GM19035 (cell line): ENCODE measurements around the gene OTOP3.

Experiments used
- ATAC-seq: cut with Tn5 transposase; IDR thresholded peaks from one replicate; pipeline ENCODE4 v1.9.1; 2021; ENCODE audit not compliant: unreplicated experiment

OTOP3 gene

DNA sequence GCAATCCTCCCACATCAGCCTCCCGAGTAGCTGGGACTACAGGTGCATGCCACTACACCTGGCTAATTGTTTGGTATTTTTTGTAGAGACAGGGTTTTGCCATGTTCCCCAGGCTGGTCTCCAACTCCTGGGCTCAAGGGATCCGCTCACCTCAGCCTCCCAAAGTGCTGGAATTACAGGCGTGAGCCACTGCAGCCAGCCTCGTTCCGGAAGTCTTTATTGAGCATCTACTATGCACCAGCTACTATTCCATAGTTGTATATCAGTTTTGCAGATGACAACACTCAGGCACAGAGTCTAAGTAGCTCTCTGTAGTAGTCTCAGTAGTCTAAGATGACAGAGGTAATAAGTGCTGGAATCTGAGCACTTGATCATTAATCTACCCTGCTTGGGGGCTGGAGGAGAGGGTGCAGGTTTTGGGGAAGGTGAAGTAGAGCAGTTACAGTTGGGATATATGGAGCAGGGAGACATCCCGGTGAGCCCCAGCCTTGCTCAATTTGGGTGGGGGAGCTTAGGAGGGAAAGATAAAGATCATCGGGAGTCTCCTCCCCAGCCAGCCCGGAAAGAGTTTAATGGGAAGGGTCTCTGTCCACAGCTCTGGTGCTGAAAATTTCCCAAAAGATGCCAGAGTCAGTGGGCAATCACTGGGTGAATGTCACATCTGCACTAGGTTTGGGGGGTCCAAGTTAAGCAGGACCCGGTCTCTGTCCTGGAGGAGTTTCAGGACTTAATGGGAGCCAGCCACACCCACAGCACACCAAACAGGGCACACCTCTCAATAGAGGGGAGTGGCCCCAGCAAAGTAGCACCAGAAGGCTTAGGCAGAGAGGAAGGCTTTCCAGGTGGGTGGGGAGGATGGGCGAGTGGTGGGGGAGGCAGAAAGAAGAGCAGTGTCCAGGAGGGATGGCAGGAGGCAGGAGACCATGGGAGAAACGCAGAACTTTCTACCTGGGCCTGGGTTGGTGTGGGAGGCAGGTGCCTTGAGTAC is 1.7 kb downstream of the OTOP3 start:
- ATAC-seq: no peak

DNA sequence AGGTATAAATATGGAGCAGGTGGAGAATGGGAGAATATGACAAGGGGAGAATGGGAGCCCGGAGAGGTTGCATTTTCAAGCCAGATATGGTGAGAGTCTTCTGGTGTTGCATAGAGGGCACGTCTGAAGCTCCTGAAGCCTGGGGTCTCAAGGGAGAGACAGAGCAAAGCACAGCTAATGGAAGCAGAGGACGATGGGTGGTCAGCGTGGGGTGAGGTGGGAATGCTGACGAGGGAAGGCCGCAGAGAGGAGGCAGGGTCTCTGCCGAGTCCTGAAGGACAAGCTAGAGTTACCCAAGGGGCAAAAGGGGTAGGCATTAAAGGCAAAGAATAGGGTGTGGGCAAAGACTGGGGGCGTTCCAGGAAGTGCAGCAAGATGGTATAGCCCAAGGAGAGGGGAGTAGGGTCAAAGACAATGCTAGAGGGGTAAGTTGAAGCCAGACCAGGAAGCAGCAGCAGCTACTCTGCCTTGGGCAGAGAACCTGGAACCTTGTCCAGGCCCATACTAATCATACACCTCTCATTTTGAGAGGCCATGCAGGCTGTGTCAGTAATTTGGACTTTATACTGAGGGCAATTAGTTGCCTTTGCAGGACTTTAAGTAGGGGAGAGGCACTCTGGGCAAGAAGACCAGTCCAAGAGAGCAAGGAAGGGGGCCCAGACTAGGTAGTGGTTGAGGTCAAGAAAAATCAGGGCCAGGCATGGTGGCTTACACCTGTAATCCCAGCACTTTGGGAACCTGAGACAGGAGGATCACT is 2.7 kb downstream of the OTOP3 start:
- no peak for ATAC-seq

DNA sequence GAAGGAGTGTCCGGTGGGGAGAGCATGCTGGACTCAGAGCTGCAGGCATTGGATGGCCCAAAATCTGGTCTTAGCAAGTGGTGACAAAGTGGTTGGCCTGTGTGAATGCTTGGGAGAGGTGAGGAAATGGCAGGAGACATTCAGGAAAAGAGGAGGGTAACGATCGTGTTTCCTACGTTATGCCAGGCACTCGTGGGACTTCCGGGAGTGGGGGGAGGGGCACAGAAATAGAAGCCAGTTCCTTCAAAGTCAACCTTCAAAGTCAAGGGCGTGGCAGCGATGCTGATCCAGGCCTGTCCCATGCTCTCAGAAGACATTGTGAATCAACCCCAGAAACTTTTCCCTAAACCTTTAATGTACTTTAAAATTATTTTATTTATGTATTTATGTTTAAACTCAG is 3.8 kb downstream of the OTOP3 start:
- ATAC-seq: no peak

DNA sequence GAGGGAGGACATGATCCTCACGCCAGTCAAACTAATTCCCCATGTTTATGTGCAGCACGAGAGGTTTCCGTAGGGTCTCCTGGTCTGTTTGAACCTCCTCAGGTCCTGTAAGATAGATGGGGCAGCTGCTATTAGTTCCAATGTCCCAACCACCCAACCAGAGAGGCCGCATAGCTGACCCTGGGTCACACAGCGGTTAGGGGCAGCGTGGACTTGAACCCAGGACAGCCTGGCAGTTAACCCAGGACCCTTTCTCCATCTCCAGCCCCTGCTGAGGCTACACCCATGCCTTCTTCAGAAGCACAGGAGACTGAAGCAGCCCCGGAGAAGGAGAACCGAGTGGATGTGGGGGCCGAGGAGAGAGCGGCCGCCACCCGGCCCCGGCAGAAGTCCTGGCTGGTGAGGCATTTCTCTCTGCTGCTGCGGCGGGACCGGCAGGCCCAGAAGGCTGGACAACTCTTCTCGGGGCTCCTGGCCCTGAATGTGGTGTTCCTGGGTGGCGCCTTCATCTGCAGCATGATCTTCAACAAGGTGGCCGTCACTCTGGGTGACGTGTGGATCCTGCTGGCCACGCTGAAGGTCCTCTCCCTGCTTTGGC is 5.5 kb downstream of the OTOP3 start:
- ATAC-seq: no peak

DNA sequence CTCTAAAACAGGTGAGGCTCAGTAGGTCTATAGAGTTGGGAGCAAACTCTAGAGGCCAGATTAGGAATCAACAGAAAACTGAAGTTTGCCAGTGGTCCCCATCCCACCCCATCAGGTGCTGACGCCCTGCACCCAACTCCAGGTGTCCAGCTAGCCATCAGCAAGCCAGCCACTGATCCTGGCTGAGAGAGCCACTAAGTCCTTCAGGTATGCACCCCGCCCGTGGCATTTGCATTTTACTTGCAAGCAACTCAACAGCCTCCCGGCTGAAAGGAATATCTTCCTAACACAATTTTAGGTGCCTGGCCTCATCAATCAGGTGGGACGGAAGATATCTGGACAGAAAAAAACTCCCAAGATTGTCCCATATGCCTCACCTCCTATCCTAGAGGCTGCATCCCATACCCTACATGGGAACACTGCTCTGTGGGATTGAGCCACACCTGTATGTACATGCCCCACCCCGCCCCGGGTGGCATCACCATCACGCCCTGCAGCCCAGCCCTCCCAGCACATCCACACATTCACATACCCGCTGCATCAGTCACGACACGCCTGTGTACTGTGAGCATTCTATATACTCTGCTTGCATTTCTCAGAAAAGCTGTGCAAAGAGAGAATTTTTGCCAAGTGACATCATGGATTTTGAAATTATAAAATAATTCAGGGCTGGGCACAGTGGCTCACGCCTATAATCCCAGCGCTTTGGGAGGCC is 8.3 kb downstream of the OTOP3 start:
- no peak for ATAC-seq

DNA sequence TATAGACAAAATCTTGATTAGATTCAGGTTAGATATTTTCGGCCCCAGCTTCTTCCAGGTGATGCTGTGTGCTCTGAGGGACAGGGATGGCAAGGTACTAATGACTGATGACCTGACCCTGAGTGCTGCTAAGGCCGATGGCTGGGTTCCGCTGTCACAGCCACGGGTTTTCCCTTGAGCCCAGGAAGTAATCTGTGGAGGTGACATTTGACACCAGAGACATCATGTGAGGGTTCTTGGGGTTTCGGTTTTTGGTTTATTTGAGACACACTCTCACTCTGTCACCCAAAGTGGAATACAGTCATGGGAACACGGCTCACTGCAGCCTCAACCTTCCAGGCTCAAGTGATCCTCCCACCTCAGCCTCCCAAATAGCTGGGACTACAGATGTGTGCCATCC is 9.8 kb downstream of the OTOP3 start:
- ATAC-seq: peak; percentile 60

DNA sequence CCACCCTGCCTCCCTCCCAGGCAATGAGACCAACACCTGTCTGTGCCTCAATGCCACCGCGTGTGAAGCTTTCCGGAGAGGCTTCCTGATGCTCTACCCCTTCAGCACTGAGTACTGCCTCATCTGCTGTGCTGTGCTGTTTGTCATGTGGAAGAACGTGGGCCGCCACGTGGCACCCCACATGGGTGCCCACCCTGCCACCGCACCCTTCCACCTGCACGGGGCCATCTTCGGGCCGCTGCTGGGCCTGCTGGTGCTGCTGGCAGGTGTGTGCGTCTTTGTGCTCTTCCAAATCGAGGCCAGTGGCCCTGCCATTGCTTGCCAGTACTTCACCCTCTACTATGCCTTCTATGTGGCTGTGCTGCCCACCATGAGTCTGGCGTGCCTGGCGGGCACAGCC is 10.9 kb downstream of the OTOP3 start:
- no peak for ATAC-seq

DNA sequence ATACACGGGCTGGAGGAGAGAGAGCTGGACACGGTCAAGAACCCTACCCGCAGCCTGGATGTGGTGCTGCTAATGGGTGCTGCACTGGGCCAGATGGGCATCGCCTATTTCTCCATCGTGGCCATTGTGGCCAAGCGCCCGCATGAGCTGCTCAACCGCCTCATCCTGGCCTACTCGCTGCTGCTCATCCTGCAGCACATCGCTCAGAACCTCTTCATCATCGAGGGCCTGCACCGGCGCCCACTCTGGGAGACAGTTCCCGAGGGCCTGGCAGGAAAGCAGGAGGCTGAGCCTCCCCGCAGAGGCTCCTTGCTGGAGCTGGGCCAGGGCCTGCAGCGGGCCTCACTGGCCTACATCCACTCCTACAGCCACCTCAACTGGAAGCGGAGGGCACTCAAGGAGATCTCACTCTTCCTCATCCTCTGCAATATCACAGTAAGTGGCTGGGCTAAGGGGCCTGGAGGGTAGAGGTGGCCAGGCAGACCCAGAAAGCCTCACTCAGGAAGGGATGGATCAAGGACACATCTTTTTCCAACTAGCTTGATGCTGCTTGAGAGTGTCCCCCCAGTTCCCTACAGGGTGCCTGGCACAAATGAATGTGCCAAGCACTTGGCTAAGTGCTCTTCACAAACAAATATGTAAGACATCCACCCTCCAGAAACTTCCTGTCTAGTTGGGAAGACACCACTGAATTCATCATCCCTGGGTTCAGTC is 11.5 kb downstream of the OTOP3 start:
- ATAC-seq: no peak

DNA sequence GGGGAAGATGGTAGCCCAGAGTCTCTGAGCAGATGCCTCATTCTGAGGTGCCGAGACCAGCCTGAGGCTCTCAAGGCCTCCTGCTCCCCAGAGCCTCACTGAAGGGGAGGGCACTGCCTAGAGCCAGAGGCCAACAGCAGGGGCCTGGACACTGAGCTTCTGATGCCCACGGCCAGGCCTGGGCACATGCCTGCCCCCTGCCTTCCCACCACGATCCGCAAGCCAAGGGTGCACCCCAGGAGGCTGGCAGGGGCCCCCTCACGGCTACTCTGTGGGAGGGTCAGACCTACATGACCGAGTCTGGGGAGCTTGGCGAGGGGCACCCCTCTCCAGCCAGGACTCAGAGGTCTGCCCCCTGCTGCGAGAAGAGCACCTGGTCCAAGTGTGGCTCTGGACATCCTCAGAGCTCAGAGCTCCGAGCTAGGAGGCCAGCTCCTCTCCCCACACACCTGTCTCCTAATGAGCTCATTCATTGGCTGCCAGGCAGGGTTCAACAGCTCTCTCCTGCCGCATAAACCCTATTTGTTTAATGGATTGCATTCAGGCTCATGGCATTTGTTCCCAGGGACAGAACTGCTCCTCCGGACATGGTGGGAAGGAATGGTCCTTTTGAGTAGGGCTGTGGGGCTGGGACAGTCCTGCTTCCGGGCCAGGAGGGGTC is 13.9 kb downstream of the OTOP3 start:
- ATAC-seq: no peak

DNA sequence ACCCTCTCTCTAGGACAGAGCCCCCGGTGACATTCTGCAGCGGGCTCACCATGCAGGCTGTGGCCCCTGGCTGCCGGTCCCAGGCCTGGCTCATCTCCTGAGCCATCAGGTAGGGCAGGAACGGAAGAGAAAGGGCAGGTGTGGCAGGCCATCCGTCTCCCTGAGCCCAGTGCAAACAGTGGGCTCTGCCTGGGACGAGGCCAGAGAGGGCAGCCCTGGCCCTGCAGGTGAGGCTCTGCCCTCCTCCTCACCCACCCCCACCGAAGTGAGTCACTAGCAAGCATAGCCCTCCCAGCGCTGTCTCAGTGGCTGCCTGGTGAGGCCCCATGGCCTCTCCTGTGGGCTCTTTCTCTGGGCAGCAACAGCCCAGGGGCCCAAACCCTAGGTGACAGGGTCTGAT is 14.5 kb downstream of the OTOP3 start:
- no peak for ATAC-seq

DNA sequence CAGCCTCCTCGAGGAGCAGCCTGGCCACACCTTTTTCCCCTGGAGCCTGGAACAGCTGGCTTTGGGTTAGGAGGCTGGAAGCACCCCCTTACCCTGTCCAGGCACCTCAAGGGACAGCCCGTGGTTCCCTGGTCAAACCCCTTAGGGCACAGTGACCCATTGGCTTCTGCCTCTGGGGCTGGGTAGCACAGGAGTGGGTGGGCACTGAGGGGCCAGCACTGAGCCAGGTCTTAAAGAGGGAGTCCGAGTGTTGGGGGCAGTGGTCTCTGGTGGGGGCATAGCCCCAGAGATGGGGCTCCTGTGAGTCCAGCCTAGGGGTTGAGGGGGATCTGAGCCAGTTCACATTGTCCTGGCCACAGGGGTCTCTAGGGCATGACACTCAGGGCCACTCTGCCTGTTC is 15.4 kb downstream of the OTOP3 start:
- no peak for ATAC-seq

DNA sequence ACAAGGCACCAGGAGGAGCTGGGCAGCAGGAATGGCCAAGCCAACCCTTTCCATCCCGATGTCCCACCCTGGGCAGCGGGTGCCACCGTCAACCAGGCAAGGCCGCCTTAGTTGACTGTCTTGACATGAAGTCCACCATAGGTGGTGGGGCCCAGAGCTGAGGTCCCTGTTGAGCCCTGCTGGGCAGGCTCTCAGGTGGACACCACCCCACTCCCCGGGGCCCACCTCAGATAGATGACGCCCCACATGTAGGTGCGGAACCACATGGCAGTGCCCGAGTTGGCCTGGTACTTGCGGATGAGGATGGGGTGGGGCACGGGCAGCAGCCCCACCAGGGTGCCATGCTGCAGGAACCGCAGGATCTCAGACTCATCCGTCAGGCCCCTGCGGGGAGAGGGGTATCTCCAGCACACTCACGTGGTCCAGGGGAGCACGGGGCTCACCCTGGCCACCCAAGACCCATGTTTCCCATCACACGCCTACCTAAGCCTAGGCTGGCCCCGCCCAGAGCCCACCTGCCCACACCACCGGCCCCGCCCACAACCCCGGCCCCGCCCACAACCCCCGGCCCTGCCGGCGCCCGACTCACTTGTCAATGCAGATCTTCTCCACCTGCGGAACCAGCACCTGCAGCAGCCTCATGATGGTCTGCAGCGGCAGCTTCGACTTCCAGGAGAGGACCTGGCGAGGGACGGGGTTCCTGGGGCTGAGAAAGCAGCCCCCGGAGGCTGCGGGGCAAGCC is 16.2 kb downstream of the OTOP3 start:
- ATAC-seq: no peak

DNA sequence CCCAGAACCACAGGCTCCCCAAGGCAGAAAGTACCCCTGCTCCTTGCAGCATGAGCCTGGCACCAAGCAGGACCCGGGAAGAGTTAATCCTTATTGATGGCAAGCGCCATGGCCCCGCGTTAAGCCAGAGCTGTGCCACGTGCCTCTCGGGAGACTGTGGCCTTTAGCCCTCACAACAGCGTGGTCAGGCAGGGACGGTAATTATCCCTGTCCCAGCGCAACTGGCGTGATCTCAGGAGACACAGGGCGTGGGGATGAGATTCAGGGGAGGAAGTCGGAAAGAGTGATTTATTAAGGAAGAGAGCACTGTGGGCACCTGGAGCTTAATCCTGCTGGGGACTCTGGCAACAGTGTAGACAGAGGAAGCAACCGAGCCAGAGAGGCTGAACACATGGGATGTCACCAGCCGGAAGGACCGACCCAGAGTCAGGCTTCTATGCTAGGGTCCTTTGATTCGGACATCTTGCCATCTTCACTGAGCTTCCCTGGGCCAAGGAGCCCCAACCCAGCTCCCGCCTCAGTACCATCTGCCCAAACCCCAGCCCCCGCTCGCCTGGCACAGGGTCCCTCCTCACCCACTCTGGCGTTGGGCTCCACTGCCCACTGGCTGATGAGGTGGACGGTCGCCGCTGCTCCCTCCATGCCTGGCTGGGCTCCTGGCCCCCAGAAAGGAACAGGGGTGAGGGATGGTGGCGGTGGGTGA is 16.9 kb downstream of the OTOP3 start:
- ATAC-seq: no peak

DNA sequence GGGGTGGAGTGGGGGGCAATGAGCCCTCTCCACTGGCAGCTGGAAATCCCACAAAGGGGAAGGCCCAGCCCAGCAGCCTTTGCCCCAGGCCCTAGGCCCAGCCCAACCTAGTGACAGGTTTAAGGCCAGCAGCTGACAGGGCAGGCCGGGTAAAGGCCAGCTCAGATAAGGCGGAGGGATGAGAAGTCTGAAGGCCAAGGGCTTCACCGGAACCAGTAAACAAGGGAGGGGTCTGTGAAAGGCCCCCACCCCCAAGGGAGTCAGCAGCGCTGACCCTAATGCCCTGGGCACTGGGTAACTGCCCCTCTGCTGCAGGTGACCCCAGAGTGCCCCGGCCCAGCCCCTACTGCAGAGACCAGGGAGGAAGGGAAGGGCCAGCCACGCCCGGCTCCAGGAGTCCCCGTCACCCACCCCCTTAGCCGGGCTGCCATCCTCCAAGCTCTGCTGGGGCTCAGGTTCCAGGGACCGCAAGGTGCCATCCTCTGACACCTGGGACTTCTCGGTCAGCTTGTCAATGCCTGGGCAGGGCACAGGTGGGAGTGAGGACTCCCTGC is 17.5 kb downstream of the OTOP3 start:
- no peak for ATAC-seq

DNA sequence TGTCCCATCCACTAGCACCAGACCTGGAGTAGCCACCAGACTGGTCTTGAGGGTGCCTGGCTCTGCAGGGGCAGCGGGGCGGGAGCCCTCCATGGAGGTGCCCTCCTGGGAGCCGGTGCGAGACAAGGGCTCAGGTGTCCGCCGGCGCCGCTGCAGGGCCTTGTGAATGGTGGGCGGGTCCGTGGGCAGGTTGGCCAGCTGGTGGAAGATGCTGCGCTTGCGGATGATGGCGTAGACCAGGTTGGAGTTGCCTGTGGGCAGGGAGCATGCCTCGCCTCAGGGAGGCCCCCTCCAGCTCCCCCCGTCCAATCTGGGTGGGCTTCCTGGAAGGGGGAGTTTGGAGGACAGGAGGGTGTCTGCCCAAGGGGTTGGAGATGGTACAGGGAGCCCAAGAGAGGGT is 18.4 kb downstream of the OTOP3 start:
- ATAC-seq: no peak

DNA sequence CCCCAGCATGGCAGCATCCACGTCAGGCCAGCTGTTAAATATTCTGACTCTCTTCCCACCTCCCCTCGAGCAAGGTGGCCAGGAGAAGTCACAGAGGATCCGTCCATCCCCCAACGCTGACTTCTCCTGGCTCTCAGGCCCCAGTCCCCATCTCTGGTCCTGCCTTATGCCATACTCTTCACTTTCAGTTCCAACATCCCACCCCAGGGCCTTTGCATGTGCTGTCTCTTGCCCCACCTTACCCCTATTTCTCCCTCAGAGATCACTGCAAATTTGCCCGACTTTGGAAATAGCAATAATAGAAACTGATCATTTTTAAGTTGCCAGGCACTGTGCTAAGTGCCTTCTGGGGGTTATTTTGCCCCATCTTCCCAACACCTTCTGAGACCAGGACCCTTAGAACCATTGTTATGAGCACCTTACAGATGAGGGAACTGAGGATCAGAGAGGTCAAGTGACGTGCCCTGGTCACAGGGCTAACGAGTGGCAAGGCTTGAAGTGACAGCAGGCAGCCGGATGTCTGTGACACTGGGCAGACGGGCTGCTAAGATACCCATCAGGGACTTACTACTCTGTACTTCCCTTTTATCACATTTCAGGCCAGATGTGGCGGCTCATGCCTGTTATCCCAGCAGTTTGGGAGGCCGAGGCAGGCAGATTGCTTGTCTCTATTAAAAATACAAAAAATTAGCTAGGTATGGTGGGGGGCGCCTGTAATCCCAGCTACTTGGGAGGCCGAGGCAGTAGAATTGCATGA is 19.1 kb downstream of the OTOP3 start:
- no peak for ATAC-seq

DNA sequence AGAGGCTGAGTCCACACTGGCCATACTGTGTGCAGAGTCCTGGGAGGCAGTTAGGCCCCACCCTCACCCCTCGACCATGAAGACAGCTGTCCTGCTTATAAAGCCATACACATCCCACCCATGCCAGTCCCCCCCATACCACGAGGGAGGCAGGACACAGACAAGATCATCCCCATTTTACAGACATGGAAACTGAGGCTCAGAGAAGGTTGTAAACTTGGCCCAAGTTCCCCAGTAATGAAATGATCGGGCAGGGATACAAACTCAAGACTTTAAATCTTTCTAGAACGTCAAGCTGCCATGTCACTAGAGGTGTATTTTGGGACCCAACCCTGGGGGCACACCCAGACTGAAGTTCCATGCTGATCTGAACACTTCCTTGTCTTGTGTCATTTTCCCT is 20.4 kb downstream of the OTOP3 start:
- no peak for ATAC-seq
